ENCODE data around the gene TEX47. TPM values are rescaled to one million over a fixed set of nuclear protein-coding genes. Genes with fewer than 3 reads are reported as not detected.

Gene TEX47
- total and polyA plus RNA-seq, 4 donors = not detected

DNA sequence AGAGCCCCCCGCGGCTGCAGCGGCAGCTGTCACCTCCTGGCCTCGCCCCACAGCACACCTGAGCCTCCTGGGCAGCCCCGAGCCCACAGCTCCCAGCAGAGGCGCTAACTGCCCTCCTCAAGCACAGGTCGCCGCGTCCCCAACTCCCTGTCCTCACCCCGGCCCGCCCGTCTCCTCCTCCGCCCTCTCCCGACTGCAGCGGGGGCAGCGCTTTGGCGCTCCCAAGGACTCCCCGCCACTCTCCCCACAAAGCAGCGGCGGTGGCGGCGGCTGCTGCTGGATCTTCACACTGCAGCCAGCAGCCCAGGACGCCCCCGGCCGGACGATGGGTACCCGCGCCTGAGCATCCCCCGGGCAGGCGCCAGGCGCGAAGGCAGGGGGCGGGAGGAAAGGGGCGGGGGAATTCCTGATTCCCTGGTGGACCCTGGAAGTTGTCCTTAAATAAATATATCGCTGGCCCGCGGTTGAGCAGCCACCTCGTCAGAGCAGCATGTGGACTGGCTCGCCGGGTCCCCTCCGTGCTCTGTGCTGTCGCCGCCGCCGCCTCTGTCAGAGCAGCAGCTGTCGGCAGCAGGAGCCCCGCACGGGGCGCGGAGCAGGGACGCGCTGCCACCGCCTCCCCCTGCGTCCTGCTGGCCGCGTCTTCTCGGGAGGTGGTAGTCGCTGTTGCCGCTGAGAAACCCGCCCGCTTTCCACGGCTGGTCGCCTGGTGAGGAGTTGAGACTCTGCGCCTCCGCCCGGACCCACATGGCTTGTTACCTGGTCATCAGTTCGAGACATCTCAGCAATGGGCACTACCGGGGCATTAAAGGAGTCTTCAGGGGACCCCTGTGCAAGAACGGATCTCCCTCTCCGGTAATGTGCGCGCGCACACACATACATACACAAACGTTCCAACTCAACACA lies 36.1 kb downstream of the TEX47 start, which contains the start of gene ZNF804B:
ZNF804B (plus strand) TSS at position 471 of the 906 bp plus-strand sequence; CDS start at position 748, 277 bp downstream.
- DNase-seq (ENCODE audit: low spot score) = no peak
- Histone ChIP-seq H3K27me3 (ENCODE audit: control insufficient read depth in 4 of 4, insufficient read depth in 4 of 4, low read length in 3 of 4) (peaks cover 2 to 14% (median 9%) of the 10 kb centered on the region in 4 donors), H3K9ac (ENCODE audit: low read depth in 1 of 2, low read length in 2 of 2) (no peak within 1 kb of the TSS), H3K4me3 (ENCODE audit: low read depth in 1 of 3, low read length in 3 of 3) (peak within 1 kb of the TSS in 2 of 3 donors; percentile 13 to 37), H3K36me3 (ENCODE audit: control insufficient read depth in 4 of 4, insufficient read depth in 3 of 4, low read depth in 1 of 4, low read length in 3 of 4) (no peaks in the 10 kb centered on the region), H3K27ac (ENCODE audit: low read depth in 1 of 2, low read length in 2 of 2) (no peak within 1 kb of the TSS), H3K9me3 (ENCODE audit: control insufficient read depth in 4 of 4, low read length in 3 of 4) (no peaks in the 10 kb centered on the region), H3K4me1 (ENCODE audit: control insufficient read depth in 4 of 4, insufficient read depth in 4 of 4, low read length in 3 of 4) (peaks cover 10 to 12% (median 11%) of the 10 kb centered on the region in 4 donors)
- TF ChIP-seq RXRA (IDR thresholded peaks at IDR 0.05) = no peak
- no peak for TF ChIP-seq NR2F2 (IDR thresholded peaks at IDR 0.05)
- TF ChIP-seq MAX (IDR thresholded peaks at IDR 0.05) = no peak
- no peak for TF ChIP-seq RAD21 (IDR thresholded peaks at IDR 0.05)
- TF ChIP-seq YY1 (IDR thresholded peaks at IDR 0.05) = no peak
- TF ChIP-seq, protein P1, sequence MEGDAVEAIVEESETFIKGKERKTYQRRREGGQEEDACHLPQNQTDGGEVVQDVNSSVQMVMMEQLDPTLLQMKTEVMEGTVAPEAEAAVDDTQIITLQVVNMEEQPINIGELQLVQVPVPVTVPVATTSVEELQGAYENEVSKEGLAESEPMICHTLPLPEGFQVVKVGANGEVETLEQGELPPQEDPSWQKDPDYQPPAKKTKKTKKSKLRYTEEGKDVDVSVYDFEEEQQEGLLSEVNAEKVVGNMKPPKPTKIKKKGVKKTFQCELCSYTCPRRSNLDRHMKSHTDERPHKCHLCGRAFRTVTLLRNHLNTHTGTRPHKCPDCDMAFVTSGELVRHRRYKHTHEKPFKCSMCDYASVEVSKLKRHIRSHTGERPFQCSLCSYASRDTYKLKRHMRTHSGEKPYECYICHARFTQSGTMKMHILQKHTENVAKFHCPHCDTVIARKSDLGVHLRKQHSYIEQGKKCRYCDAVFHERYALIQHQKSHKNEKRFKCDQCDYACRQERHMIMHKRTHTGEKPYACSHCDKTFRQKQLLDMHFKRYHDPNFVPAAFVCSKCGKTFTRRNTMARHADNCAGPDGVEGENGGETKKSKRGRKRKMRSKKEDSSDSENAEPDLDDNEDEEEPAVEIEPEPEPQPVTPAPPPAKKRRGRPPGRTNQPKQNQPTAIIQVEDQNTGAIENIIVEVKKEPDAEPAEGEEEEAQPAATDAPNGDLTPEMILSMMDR (IDR thresholded peaks at IDR 0.05; ENCODE audit: low read depth, low read length, missing input control) = no peak
- TF ChIP-seq TAF1 (conservative IDR thresholded peaks at IDR 0.05) = no peak
- TF ChIP-seq ZBTB33 (IDR thresholded peaks at IDR 0.05) = no peak
- no peak for TF ChIP-seq GABPA (IDR thresholded peaks at IDR 0.05 in 1 of 2, conservative IDR thresholded peaks at IDR 0.05 in 1 of 2)
- TF ChIP-seq FOXA2 (IDR thresholded peaks at IDR 0.05) = no peak
- no peak for TF ChIP-seq HNF4A (conservative IDR thresholded peaks at IDR 0.05)
- no peak for TF ChIP-seq EGR1 (IDR thresholded peaks at IDR 0.05; ENCODE audit: low read depth in 2 of 2)
- TF ChIP-seq SP1 (IDR thresholded peaks at IDR 0.05) = no peak
- no peak for TF ChIP-seq HNF4G (IDR thresholded peaks at IDR 0.05)
- no peak for TF ChIP-seq FOXA1 (IDR thresholded peaks at IDR 0.05)
- TF ChIP-seq, protein P2, sequence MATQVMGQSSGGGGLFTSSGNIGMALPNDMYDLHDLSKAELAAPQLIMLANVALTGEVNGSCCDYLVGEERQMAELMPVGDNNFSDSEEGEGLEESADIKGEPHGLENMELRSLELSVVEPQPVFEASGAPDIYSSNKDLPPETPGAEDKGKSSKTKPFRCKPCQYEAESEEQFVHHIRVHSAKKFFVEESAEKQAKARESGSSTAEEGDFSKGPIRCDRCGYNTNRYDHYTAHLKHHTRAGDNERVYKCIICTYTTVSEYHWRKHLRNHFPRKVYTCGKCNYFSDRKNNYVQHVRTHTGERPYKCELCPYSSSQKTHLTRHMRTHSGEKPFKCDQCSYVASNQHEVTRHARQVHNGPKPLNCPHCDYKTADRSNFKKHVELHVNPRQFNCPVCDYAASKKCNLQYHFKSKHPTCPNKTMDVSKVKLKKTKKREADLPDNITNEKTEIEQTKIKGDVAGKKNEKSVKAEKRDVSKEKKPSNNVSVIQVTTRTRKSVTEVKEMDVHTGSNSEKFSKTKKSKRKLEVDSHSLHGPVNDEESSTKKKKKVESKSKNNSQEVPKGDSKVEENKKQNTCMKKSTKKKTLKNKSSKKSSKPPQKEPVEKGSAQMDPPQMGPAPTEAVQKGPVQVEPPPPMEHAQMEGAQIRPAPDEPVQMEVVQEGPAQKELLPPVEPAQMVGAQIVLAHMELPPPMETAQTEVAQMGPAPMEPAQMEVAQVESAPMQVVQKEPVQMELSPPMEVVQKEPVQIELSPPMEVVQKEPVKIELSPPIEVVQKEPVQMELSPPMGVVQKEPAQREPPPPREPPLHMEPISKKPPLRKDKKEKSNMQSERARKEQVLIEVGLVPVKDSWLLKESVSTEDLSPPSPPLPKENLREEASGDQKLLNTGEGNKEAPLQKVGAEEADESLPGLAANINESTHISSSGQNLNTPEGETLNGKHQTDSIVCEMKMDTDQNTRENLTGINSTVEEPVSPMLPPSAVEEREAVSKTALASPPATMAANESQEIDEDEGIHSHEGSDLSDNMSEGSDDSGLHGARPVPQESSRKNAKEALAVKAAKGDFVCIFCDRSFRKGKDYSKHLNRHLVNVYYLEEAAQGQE (IDR thresholded peaks at IDR 0.05) = no peak
- no peak for TF ChIP-seq ATF3 (IDR thresholded peaks at IDR 0.05)
- TF ChIP-seq JUND (IDR thresholded peaks at IDR 0.05) = no peak
- 5% methylated on average over 74 of the region's 74 CpGs for WGBS
